MM.1S (cell line): ENCODE data around the gene SPECC1L.

Experiments
- CTCF ChIP-seq: fragments of 300-600 bp; sonication (generic); IDR thresholded peaks from 2 replicates; pipeline ENCODE4 v1.5.1; 2016; ENCODE audit warnings: antibody characterized with exemption, low read length, mixed read lengths
- EZH2 ChIP-seq: fragments of 300-600 bp; sonication (generic); optimal IDR thresholded peaks from 2 replicates; pipeline ENCODE3; 2017; ENCODE audit warnings: low read depth, mild to moderate bottlenecking, antibody characterized with exemption, low read length, mixed read lengths
- EZH2phosphoT487 ChIP-seq: fragments of 300-600 bp; sonication (generic); IDR thresholded peaks from 2 replicates; pipeline ENCODE4 v1.6.1; 2018; ENCODE audit warnings: antibody characterized with exemption, low read length

DNA sequence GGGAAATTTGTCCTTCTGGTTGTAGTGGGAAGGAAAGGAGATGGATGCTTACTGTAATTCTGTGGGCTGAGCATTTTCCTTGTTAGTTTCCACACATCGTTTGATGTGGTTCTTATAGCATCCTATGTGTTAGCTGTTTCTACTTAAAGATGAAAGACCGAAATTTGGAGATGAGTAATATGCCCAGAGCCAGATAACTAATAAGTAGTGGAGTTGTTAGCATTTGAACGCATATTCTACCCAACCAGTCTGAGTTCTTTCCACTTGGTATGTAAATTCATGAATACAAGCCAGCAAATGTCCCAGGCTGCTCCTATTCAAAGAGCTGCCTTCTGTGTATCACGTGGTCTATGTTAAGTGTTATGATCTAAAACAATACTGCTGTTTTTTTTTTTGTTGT, 14.6 kb downstream of the SPECC1L start:
- TF ChIP-seq CTCF (no peak), EZH2phosphoT487 (no peak), EZH2 (no peak)
